HG02870 (cell line): ENCODE measurements around the gene ATP8B1.

Source experiments
- ATAC-seq: cut with Tn5 transposase; IDR thresholded peaks from one replicate; pipeline ENCODE4 v1.9.1; 2021; ENCODE audit warnings: mild to moderate bottlenecking, moderate library complexity; ENCODE audit not compliant: unreplicated experiment

Gene ATP8B1

DNA sequence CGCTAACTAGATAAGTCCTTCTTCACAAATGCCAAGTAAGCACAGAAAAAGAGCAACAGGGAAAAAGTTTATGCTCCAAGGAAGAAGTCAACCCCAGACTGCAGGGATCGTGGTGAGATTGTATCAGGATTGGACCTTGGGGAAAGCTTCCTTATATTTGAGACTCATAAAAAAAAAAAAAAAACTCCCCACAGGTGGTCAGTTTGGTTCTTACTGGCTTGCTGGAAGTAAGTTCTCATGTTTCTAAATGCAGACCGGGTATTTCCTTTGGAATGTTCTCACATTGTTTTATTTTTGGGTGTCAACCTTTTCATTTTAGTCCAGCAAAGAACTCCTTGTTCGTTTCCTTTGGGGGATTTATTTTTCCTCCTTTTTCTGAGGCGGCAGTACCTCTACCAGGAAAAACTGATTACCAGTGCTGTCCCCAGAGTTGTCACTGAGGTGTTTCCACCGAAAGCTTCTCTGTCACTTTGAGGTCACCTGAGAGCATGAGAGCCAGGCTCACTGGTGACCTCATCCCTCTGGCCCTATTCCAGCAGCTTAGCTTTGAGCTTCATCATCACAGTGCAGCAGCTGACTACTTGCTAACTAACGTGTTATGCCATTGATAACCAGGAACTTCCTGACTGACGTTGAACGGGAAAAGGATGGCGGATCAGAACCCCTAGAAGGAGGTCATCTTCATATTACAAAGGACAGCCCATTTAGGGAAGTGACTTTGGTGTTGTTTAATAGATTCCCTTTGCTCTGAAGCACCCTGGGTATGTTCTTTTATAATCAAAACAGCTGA is 16.8 kb upstream of the ATP8B1 start:
- ATAC-seq, result no peak

- no peak for ATAC-seq
These were observed 16.0 kb upstream of the ATP8B1 start for GRCh38 chr18:57819119-57819518.

GRCh38 chr18:57816208-57816954 is 13.3 kb upstream of the ATP8B1 start:
- no peak for ATAC-seq

DNA sequence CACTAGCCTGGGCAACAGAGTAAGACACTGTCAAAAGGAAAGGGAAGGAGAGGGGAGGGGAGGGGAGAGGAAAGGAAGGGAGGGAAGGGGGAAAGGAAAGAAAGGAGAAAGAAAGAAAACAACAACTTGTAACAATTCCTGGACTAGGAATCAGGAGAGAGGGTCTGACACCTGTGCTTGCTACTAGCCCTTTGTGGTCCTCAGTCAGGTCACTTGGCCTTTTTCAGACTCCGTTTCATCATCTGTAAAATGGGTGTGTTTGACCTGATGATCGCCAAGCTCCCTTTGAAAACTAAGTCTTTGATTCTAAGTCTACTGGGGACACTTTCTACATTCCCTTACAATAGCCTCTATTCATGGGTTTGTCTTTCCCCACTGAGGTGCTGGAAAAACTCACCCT is 11.4 kb upstream of the ATP8B1 start:
- ATAC-seq, result no peak

- ATAC-seq, result no peak
These were observed 10.1 kb upstream of the ATP8B1 start for GRCh38 chr18:57813245-57813644.

DNA sequence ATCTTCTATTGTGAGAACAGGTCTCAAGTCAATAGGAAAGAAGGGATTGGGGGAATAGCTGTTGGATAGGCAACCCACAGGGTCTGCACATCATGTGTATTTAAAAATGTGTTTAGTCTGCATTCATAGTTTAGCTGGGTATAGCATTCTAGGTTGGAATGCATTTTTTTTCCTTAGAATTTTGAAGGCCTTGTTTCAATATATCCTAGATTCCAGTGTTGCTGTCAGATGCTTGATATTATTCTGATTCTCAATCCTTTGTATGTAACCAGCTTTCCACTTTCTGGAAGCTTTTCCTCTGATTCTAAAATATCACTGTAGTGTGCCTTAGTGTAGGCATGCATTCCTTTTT is 9.0 kb upstream of the ATP8B1 start:
- no peak for ATAC-seq

- ATAC-seq, result no peak
These were observed 8.5 kb upstream of the ATP8B1 start for GRCh38 chr18:57811477-57812125.

GRCh38 chr18:57809190-57809589 is 6.1 kb upstream of the ATP8B1 start:
- no peak for ATAC-seq

GRCh38 chr18:57807336-57808117 is 4.4 kb upstream of the ATP8B1 start:
- no peak for ATAC-seq

DNA sequence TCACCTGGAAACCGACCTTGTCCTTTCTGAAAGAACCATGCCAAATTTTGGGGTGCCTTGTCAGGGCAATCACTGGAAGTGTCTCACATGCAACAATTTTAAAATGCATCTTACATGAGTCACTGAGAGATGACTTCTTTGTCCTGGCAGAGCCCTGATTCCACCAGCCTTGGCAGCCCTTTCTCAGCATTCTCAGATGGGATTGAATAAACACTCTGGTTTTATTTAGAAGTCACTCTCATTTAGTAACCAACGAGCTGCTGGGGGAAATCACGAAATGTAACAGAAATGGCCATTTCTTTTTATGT is 3.8 kb upstream of the ATP8B1 start:
- no peak for ATAC-seq

DNA sequence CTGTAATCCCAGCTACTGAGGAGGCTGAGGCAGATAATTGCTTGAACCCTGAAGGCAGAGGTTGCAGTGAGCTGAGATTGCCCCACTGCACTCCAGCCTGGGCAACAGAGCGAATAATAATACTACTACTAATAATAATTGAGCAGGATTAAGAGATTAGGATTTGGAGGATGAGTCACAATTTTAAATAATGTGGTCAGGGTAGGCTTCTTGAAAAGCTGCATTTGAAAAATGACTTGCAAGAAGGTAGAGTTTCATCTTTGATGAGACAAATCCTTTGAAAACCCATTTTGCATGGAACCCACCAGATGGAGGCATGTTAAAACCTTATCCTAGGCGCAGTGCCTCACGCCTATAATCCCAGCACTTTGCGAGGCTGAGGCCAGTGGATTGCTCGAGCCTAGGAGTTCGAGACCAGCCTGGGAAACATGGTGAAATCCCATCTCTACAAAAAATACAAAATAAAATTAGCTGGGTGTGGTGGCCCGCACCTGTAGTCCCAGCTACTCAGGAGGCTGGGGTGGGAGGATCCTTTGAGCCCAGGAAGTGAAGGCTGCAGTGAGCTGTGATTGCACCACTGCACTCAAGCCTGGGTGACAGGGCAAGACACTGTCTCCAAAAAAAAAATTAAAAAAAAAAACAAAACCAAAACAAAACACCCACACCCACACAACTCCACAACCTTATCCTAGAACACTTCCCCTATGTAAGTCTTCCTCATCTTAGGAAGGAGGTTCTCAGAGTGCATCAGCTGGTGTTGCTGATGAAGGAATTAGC is 3.3 kb upstream of the ATP8B1 start:
- ATAC-seq, result no peak

- no peak for ATAC-seq
These were observed 2.0 kb upstream of the ATP8B1 start for GRCh38 chr18:57805117-57805516.

DNA sequence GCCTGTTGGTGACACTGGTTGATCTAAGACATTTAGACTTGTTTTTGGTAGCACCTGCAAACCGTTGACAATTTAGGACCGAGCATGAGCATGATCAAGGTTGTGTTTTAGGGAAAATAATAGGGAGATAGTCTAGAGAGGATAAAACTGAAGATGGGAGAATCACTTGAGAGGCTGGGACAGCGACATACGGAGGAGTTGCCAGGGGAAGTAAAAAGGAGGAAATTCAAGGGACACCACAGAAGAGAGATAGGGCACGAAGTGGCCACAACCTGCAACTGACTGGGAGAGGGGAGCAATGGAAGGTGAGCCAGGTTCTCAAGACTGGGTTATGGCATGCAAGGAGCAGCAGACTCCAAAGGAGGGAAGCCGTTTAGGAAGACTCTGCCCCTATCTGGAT is 1.4 kb upstream of the ATP8B1 start:
- no peak for ATAC-seq

GRCh38 chr18:57802213-57803102 is 657 bp downstream of the ATP8B1 start:
- no peak for ATAC-seq

DNA sequence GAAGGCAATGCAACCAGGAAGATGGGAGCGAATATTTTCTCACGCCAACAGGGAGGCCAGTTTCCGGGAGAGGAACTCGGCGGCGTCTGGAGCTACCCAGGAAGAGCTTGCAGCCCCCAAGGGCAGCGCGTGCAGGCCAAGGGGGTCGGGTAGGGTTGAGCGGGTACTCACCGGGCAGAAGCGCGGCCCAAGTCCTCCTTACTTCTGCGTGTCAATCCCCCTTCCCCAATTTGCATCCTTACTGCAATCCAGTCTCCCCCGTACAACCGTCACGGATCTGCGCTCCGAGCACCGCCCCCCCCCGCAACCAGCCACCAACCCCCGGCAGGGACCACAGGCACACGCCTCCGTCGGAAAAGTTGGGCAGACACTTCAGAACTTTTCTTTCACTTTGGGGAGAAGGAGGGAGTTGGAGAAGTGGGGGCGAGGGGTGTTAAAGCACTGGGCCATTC is 1.3 kb downstream of the ATP8B1 start:
- no peak for ATAC-seq

DNA sequence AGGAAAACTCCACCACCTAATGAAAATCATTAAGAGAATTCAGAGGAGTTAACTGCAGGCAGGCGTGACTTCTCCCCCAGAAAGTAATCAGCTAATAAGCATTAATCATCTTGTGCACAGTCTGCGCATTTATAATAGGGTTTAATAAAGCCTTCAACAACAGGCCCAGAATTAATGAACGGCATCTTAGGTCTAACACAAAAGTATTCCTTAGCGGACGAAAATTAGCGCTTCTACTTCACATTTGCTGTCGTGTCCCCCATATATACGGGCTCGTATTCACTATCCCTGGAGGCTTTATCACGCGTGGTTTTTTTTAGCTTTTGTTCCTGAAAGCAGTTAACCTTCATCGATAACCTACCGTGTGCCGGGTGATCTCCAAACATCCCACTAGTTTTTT is 1.8 kb downstream of the ATP8B1 start:
- no peak for ATAC-seq

DNA sequence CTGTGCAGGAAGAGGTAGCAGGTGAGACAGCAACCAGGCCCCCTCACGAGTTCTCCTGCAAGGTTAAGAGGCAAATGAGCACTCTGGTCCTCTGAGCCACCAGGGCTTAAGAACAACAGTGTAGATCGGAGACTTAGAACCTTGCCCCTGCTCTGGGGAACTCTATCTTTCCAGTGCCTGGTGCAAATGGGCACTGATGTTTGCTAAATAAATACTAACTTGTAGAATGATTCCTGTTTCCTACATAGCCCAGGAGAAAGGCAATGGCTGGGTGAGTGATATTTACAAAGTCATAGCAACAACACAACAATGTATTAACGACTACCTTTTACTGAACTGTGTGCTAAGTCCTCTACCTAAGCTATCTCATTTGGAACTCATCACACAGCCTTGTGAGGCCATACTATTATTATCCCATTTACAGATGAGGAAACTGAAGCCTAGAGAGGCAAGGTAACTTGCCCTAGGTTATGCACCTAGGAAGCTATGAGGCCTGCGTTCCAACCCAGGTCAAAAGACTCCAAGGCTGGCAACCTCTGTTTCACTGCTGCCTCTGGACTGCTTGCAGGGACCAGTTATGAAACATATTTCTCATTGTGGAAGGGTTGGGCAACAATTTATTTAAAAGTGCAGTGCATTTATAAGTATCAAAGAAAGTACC is 4.3 kb downstream of the ATP8B1 start:
- ATAC-seq, result no peak

DNA sequence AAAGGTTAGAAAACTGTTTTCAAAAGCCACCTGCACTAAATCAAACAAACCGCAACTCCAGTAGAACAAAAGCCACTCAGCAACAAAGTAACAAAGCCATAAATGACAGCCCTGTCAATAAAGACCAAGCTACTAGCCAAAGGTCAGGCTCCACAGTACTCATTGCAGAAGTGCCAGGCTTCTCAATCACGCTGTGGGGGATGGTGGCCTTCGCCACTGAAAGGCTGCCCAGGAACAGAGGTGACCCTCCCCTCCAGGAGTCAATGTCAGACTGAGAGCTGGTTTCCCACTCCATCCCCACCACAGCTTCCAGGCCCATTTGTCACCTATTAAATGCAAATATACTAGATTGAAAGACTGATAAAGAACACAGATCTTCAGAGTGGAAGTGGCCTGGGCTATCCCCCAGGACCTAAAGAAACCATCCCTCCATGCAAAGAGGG is 5.9 kb downstream of the ATP8B1 start:
- no peak for ATAC-seq
